Left forelimb (tissue), 1 donor: ENCODE data around the gene MTERF4.

Experiments used
- DNase-seq: peaks from one replicate; pipeline ENCODE4 v3.0.0-alpha.2; 2018; ENCODE audit warnings: low spot score

MTERF4 gene

GRCh38 chr2:241134711-241135110, 32.6 kb upstream of the MTERF4 start:
- DNase-seq, result no peak

DNA sequence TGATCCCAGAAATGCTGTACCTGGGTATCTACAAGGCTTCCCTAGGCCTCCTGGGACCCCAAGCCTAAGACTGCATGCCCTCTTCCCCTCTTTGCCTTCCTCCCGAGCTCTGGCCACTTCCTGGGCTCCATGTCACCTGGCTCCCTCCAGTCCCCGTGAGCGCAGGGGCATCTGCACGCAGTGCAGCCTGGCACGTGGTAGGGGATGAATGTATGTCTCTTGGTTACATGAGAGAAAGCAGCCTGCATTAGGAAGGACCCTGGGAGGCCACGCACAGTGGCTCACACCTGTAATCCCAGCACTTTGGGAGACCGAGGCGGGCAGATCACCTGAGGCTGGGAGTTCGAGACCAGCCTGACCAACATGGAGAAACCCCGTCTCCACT, 31.3 kb upstream of the MTERF4 start:
- DNase-seq, result no peak

GRCh38 chr2:241132538-241133435, 30.7 kb upstream of the MTERF4 start:
- DNase-seq, result no peak

GRCh38 chr2:241131531-241131930, 29.4 kb upstream of the MTERF4 start:
- DNase-seq, result no peak

DNA sequence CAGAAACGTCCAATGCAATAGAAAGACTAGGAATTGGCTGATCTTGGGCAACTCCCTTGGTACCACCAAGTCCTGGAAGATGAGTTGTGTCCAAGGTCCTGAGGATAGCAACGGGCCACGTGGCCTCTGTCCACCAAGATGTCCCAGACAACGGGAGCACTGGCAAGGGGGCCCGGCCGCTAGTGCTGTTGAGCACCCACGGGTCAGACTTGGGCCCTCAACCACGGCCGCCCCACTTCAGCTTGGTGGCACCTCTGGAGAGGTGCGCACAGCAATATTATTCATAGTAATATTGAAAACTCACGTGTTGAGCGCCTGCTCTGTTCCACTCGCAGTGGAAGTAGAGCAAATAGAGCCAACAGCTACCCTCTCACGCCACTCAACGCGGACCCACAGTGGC, 28.2 kb upstream of the MTERF4 start:
- DNase-seq, result peak; percentile 31

DNA sequence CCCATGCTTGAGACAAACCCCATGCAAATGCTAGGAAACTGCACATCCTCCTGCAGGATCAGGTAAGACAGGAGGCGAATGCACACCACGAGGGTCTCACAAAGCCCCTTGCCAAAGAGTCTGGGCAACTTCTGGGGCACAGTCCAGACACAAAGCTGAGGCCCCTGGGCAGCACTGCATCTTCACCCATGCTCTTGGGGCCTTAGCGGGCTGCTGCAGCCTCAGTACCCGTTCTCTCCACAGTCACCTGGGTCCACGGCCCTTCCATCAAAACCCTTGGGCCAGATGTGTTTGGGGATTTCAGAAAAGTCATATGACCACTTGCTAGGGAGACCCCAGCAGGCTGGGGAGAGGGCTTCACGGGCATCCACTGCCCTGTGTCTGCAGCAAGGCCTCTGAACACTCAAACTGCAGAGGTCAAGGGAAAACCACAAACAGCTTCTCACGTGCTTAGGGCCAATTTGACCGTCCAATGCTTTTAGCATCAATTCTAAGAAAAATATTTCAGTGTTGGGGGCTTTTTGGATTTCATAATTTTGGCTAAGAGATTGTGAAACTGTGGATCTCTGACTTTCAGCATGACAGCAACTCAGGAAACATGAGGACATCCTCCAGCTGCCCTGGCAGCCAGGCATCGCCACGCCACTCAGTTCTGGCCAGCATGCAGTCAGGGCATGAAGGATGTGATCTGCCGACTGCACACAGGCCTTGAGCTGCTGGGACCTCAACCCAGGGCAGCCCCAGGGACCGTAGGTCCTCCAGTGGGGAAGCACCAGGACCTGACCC, 27.2 kb upstream of the MTERF4 start:
- peak; percentile 18 for DNase-seq

DNA sequence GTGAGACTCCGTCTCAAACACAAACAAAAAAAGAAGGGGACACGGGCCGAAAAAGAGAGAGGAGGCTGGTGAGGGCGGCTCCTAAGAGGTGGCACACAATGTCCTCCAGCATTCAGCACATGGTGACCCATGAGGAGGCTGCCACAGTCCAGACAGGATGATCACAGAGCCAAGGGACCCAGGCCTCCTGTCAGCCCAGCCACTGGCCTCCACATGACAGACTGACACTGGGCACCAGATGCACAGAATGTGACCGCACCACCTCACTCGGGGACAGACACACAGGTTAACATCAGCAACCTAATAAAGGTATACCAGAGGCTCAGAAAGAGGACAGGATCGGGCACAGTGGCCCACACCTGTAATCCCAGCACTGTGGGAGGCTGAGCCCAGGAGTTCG, 26.2 kb upstream of the MTERF4 start:
- DNase-seq, result peak; percentile 55

DNA sequence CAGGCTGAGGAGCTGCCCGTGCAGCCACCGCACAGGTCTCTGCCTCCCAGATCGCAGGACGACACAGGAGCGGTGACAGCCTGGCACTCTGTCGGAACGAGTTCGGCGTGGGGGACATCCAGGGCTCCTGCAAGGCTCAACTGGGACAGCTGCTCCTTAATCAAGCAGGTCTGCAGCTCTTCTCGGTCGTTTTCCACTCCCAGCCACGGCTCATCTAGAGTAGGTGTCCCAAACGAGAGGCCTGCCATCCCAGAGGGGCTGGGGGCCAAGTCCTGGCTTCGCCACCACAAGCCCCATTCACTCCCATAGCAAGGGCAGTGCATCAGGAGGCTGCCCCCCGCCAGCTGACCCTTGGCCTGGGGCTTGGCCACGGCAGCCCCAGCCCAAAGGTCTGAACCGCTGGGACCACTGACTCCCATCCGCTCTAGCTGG, 24.7 kb upstream of the MTERF4 start:
- peak; percentile 48 for DNase-seq

- peak; percentile 30 for DNase-seq
Observed at GRCh38 chr2:241126201-241126611, 24.1 kb upstream of the MTERF4 start.

DNA sequence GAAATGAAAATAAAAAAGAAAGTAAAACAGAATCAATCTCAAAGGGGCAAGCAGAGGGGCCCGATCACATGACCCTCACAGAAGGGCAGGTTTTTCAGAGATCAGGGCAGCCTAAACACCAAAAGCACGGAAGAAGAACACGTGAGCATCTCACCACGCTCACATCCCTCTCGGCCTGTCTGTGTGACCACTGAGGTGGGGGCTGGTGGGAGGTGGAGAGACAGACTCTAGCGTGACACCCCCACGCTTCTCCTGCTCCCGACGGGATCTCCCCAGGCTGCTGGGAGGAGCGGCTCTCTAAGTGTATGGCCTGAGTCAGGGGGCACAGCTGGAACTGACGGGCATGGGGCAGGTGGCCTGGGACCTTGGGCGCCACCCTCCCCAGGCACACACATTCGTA, 23.5 kb upstream of the MTERF4 start:
- peak; percentile 14 for DNase-seq

GRCh38 chr2:241123816-241124536, 21.9 kb upstream of the MTERF4 start:
- peak; percentile 48 for DNase-seq

- peak; percentile 62 for DNase-seq
Observed at GRCh38 chr2:241122376-241123002, 20.4 kb upstream of the MTERF4 start.

- no peak for DNase-seq
Observed at GRCh38 chr2:241121008-241121407, 18.9 kb upstream of the MTERF4 start.

DNA sequence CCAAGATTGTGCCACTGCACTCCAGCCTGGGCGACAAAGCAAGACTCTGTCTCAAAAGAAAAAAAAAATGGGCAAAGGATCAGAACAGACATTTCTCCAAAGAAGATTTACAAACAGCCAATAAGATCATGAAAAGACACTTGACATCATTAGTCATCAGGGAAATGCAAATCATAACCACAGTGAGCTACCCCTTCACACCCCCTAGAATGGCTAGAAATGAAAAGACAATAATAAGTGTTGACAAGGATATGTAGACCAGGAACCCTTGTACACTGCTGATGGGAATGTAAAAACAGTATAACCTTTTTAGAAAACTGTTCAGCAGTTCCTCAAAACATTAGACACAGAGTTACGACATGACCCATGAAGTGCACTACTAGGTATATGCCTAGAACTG, 18.4 kb upstream of the MTERF4 start:
- no peak for DNase-seq

DNA sequence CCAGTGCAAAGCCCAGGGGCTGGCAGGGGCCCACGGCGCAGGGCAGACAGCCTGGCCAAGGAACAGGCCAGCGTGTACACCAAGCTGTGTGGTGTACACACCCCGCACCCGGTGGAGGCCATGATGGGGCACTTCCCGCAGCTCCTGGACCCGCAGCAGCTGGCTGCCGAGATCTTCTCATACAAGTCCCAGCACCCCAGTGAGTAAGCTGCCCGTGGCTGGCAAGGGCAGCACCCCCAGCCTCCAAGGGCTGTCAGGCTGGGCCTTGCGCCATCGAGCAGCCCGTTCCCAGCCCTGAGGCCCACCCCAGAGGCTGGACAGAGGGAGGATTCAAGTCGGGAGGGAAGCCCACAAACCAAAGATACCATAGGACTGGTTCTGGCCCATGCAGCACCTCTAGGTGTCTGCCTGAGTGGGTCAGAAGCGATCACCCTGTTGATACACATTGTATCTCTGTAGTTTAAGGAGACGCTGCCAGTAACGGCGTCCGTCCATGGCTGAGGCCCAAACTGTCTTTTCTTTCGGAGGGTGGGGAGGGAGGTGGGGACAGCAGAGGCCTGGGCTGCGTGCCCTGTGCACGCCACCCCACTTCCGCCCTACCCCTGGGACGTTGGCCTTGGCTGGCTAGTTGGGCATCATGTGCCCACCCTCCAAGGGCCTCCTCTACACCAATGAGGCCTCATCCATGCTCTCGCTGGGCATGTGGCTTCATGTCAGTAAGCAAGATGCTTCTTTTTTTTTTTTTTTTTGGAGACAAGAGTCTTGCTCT, 16.8 kb upstream of the MTERF4 start:
- DNase-seq, result peak; percentile 55

GRCh38 chr2:241116606-241117560, 14.8 kb upstream of the MTERF4 start:
- DNase-seq, result peak; percentile 34

DNA sequence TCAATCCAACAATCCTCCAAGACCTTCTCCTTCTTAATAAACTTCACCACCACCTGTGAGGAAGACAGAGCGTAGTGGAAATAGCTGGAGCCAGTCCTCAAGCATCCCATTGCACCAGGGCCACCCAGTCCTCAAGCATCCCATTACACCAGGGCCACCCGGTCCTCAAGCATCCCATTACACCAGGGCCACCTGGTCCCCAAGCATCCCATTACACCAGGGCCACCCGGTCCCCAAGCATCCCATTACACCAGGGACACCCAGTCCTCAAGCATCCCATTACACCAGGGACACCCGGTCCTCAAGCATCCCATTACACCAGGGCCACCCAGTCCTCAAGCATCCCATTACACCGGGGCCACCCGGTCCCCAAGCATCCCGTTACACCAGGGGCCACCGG, 13.3 kb upstream of the MTERF4 start:
- DNase-seq, result peak; percentile 41

- DNase-seq, result peak; percentile 46
Observed at GRCh38 chr2:241114836-241115235, 12.7 kb upstream of the MTERF4 start.

DNA sequence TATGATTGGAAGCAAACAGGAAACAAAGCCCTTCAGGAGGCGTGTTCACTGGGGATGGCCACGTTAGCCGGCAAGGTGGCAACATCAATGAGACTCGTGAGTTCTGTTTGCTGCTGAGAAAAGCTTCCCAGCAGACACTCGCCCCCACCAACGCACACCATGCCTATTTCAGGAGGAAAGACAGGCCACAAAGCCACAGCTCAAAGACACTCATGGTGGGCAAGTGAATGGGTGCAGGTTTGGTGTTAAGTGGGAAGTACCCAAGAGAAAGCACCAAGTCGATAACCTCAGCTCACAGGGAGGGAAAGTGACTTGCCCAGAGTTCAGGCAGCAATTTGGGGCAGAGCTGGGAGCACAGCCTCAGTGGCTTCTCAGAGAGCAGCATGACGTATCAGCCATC, 10.5 kb upstream of the MTERF4 start:
- DNase-seq, result peak; percentile 31

- DNase-seq, result peak; percentile 9
Observed at GRCh38 chr2:241112046-241112445, 10.0 kb upstream of the MTERF4 start.
